ENCODE data around the gene YPEL1. TPM values are rescaled to one million over a fixed set of nuclear protein-coding genes. Genes with fewer than 3 reads are reported as not detected.
A peak's percentile ranks its signal among the peaks of the same experiment; 100 is the strongest.

The YPEL1 gene
- total RNA-seq, 1 donor from 2014 or later: 0.26 TPM

DNA sequence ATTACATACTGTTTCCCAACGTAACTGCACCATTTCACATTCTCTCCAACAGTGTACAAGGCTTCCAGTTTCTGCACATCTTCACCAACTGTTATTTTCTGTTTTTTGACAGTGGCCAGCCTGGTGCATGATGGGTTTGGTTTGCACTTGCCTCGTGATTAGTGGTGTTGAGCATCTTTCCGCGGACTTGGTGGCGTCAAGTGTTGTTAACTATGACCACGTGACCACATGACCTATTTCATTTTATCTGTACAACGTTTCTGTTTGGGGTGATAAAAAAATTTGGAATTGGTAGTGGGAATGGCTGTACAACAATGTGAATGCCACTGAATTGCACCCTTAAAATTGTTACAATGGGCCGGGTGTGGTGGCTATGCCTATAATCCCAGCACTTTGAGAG, 2.5 kb upstream of the YPEL1 start:
- Histone ChIP-seq H3K27me3 (ENCODE audit: control insufficient read depth, insufficient read depth, low read length) (no peaks in the 10 kb centered on the region), H3K36me3 (ENCODE audit: control insufficient read depth, insufficient read depth, low read length) (no peaks in the 10 kb centered on the region), H3K4me3 (ENCODE audit: low read depth, low read length) (no peak overlapping the region)
- no peak for DNase-seq (ENCODE audit: low read depth)
- no peak for FAIRE-seq
- TF ChIP-seq, protein P1, sequence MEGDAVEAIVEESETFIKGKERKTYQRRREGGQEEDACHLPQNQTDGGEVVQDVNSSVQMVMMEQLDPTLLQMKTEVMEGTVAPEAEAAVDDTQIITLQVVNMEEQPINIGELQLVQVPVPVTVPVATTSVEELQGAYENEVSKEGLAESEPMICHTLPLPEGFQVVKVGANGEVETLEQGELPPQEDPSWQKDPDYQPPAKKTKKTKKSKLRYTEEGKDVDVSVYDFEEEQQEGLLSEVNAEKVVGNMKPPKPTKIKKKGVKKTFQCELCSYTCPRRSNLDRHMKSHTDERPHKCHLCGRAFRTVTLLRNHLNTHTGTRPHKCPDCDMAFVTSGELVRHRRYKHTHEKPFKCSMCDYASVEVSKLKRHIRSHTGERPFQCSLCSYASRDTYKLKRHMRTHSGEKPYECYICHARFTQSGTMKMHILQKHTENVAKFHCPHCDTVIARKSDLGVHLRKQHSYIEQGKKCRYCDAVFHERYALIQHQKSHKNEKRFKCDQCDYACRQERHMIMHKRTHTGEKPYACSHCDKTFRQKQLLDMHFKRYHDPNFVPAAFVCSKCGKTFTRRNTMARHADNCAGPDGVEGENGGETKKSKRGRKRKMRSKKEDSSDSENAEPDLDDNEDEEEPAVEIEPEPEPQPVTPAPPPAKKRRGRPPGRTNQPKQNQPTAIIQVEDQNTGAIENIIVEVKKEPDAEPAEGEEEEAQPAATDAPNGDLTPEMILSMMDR (IDR thresholded peaks at IDR 0.05; ENCODE audit: insufficient read depth, low read length, severe bottlenecking): no peak

DNA sequence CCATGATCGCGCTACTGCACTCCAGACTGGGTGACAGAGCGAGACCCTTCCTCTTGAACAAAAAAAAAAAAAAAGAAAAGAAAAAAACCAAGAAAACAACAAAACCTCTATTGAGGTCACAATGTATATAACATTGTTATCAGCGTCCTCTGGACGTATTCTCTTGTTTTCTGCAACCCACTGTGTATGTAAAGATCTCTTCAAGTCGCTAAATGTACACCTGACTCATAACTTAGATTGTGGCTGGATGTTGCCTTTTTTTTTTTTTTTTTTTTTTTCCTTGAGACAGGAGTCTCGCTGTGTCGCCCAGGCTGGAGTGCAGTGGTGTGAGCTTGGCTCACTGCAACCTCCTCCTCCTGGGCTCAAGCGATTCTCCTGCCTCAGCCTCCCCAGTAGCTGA, 1.4 kb upstream of the YPEL1 start:
- TF ChIP-seq, protein P1 (IDR thresholded peaks at IDR 0.05; ENCODE audit: insufficient read depth, low read length, severe bottlenecking): no peak
- FAIRE-seq: no peak

DNA sequence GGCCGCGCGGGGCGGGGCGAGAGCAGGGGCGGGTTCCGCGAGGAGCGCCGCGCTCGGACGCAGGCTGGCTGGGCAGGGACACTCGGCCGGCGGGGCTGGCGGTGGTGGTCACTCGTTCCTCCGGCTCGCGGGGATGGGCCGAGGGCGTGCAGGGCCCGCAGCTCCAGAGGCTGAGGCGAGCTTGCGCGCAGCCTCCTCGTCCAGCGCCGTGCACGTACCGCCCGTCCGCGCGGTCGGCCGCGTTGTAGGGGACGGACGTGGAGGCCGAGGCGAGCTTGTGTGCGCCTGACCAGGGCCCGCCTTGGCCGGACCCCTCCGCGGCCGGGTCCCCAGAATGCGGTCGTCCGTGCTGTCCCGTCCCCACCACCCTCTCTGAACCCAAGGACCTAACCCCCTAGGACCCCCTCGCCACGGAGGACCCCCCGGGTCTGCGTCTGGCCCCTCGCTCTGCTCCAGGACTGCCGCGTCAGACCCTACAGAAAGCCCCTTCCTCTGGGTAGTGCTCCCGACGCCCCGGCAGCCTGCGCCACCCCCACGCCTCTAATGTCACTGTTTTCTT, 569 bp upstream of the YPEL1 start:
- FAIRE-seq (no peak), DNase-seq (ENCODE audit: low read depth) (no peak)
- Histone ChIP-seq H3K27me3 (ENCODE audit: control insufficient read depth, insufficient read depth, low read length) (no peaks in the 10 kb centered on the region), H3K4me3 (ENCODE audit: low read depth, low read length) (peak overlapping the region; percentile 35), H3K36me3 (ENCODE audit: control insufficient read depth, insufficient read depth, low read length) (no peaks in the 10 kb centered on the region)
- TF ChIP-seq, protein P1 (IDR thresholded peaks at IDR 0.05; ENCODE audit: insufficient read depth, low read length, severe bottlenecking): no peak

More for the DNA sequence above, 1.4 kb upstream of the YPEL1 start:
- no peak for DNase-seq (ENCODE audit: low read depth)
- Histone ChIP-seq H3K36me3 (ENCODE audit: control insufficient read depth, insufficient read depth, low read length) (no peaks in the 10 kb centered on the region), H3K27me3 (ENCODE audit: control insufficient read depth, insufficient read depth, low read length) (no peaks in the 10 kb centered on the region), H3K4me3 (ENCODE audit: low read depth, low read length) (no peak overlapping the region)

DNA sequence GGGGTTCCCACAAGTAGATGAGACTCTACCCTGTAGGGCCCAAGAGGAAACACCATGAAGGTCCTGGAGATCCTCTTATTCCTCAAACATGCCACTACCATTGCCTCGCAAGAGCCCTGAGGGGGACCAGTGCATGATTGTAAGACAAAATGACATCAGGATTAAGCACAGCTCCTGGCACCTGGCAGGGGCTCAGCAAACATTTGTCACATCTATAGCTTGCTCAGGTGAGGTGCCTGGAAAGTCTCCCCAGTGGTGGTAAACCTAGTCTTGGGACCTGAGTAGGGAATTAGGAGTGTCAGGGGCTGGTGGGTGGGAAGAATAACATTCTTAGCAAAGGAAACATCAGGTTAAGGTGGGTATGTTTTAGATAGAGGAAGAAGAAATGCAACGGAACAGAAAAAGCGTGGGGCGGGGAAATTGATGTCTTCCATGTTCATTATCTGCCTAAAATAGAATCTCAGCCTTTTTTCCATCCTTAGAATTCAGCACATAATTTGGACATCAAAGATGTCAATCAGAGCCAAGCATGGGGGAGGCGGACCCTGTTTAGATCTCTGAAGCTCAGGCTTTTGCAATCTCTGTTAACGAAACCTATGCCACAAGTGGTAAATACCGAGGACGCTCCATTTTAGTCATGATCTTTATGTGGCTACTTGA, 924 bp downstream of the YPEL1 start:
- FAIRE-seq (no peak), DNase-seq (ENCODE audit: low read depth) (no peak)
- peak overlapping the region; percentile 19 for H3K4me3 ChIP-seq (ENCODE audit: low read depth, low read length)

DNA sequence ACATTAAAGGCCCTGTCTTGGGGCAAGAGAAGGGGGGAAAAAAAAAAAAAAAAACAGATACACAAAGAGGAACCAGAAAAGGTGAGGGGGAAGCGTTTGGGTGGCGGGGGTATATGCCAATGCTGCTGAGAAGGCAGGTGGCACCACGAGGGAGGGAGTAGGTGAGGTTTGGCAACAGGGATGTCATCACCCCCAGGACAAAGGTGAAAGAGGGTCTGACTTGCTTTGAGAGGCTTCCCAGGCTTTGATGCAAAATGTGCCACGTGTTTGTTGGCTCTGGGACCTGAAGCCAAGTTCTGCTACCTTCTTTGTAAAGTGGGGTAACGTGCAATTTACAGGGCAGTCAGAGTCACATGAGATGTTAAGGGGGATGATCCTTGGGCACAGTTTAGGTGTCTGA, 4.1 kb downstream of the YPEL1 start:
- no peaks in the 10 kb centered on the region for H3K36me3 ChIP-seq (ENCODE audit: control insufficient read depth, insufficient read depth, low read length)
- TF ChIP-seq, protein P1 (IDR thresholded peaks at IDR 0.05; ENCODE audit: insufficient read depth, low read length, severe bottlenecking): no peak
- H3K4me3 ChIP-seq (ENCODE audit: low read depth, low read length): no peak overlapping the region
- FAIRE-seq: no peak
- no peak for DNase-seq (ENCODE audit: low read depth)
- no peaks in the 10 kb centered on the region for H3K27me3 ChIP-seq (ENCODE audit: control insufficient read depth, insufficient read depth, low read length)

More for the DNA sequence above, 924 bp downstream of the YPEL1 start:
- no peaks in the 10 kb centered on the region for H3K27me3 ChIP-seq (ENCODE audit: control insufficient read depth, insufficient read depth, low read length)
- H3K36me3 ChIP-seq (ENCODE audit: control insufficient read depth, insufficient read depth, low read length): no peaks in the 10 kb centered on the region
- TF ChIP-seq, protein P1 (IDR thresholded peaks at IDR 0.05; ENCODE audit: insufficient read depth, low read length, severe bottlenecking): no peak

Measured in bronchial epithelial cell (primary cell).